ENCODE measurements around the gene MAPKBP1. TPM values are rescaled to one million over a fixed set of nuclear protein-coding genes. Genes with fewer than 3 reads are reported as not detected.
"Not testable (repeated sequence)": the region's sequence is repeated elsewhere in the genome, so short reads cannot be mapped to it uniquely, and the experiment has no call there.

The MAPKBP1 gene, protein sequence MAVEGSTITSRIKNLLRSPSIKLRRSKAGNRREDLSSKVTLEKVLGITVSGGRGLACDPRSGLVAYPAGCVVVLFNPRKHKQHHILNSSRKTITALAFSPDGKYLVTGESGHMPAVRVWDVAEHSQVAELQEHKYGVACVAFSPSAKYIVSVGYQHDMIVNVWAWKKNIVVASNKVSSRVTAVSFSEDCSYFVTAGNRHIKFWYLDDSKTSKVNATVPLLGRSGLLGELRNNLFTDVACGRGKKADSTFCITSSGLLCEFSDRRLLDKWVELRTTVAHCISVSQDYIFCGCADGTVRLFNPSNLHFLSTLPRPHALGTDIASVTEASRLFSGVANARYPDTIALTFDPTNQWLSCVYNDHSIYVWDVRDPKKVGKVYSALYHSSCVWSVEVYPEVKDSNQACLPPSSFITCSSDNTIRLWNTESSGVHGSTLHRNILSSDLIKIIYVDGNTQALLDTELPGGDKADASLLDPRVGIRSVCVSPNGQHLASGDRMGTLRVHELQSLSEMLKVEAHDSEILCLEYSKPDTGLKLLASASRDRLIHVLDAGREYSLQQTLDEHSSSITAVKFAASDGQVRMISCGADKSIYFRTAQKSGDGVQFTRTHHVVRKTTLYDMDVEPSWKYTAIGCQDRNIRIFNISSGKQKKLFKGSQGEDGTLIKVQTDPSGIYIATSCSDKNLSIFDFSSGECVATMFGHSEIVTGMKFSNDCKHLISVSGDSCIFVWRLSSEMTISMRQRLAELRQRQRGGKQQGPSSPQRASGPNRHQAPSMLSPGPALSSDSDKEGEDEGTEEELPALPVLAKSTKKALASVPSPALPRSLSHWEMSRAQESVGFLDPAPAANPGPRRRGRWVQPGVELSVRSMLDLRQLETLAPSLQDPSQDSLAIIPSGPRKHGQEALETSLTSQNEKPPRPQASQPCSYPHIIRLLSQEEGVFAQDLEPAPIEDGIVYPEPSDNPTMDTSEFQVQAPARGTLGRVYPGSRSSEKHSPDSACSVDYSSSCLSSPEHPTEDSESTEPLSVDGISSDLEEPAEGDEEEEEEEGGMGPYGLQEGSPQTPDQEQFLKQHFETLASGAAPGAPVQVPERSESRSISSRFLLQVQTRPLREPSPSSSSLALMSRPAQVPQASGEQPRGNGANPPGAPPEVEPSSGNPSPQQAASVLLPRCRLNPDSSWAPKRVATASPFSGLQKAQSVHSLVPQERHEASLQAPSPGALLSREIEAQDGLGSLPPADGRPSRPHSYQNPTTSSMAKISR (N-terminal part only)
- 10.9 and 14.5 TPM in 2 replicates for total RNA-seq (2014; rRNA removed; shearing (Covaris generic))

DNA sequence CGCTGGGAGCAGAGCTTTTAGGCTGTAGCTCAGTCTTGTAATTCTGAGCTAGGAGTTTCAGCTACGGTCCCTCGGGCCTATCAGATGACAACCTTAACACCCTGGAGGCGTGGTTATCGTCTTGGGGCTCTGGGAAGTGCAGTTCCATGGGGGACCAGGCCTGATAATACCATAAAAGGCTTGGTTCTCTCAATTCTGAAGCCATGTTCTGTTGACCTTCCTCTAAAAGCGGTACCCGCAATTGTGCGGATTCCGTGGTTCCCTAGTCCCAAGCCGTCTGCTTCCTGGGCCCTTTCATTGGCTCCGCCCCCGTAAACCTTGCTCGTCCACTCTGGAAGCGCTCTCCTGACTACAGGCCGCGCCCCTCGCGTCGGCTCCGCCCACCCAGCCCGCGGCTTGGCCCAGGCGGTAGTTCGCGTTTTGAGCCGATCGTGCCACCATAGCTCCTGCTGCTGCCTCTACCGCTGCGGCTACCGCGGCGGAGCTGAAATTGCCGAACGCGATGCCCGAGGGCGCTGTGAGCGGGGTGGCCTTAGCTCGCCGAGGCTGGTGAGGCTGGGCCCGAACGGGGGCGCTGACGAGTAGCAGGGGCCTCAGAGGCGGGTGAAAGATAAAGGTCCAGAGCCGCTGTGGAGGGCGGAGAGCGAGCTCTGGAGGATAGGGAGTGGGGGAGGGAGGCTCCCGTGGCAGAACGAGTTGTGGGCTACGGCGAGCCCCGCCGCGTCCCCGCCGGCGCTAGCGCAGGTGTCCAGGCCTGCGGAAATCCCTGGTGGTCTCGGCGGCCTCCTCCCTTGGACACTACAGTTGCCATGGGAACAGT lies at the start of gene MAPKBP1:
MAPKBP1 (plus strand) TSS at position 423 of the 820 bp plus-strand sequence. CDS start 792 bp downstream, outside the sequence.
- H3K36me3 ChIP-seq, result no peaks in the 10 kb centered on the region
- no peaks in the 10 kb centered on the region for H3K9me3 ChIP-seq (replicated peaks)
- H3K4me3 ChIP-seq, result peak within 1 kb of the TSS; percentile 64
- peak; percentile 98 to 99 for DNase-seq
- H3K4me1 ChIP-seq, result peaks cover 24% of the 10 kb centered on the region
- peak within 1 kb of the TSS; percentile 28 for H3K27ac ChIP-seq
- H3K27me3 ChIP-seq, result no peaks in the 10 kb centered on the region

DNA sequence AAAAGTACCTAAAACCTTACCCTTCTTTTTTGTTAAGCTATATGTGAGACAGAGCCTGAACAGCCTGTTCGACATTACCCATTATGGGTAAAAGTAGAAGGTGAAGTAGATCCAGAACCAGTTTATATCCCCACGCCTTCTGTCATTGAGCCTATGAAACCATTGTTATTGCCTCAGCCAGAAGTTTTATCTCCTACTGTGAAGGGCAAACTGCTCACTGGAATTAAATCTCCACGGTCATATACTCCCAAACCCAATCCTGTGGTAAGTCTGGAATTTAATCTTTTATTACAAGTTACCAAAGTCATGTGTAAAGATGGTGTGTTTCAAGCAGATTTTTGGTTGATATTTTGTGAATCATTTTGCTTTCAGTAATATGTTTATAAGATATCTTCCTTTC lies 47.1 kb upstream of the MAPKBP1 start:
- no peak overlapping the region for H3K27ac ChIP-seq
- no peak overlapping the region for H3K4me3 ChIP-seq
- no peaks in the 10 kb centered on the region for H3K4me1 ChIP-seq
- DNase-seq, result no peak
- no peaks in the 10 kb centered on the region for H3K9me3 ChIP-seq (replicated peaks)
- H3K27me3 ChIP-seq, result no peaks in the 10 kb centered on the region
- peaks cover 24% of the 10 kb centered on the region for H3K36me3 ChIP-seq

DNA sequence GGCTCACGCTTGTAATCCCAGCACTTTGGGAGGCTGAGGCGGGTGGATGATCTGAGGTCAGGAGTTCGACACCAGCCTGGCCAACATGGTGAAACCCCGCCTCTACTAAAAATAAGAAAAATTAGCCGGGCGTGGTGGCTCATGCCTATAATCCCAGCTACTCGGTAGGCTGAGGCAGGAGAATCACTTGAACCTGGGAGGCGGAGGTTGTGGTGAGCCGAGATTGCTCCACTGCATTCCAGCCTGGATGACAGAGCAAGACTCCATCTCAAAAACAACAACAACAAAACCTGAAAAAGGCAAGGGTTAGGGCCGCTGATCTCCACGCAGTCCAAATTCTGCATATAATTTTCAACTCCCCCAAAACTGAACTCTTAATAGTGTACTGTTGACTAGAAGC lies 46.2 kb upstream of the MAPKBP1 start:
- DNase-seq; H3K27me3 ChIP-seq; H3K27ac ChIP-seq; H3K4me3 ChIP-seq; H3K4me1 ChIP-seq; H3K9me3 ChIP-seq (replicated peaks): not testable (repeated sequence)
- peaks cover 24% of the 10 kb centered on the region for H3K36me3 ChIP-seq

DNA sequence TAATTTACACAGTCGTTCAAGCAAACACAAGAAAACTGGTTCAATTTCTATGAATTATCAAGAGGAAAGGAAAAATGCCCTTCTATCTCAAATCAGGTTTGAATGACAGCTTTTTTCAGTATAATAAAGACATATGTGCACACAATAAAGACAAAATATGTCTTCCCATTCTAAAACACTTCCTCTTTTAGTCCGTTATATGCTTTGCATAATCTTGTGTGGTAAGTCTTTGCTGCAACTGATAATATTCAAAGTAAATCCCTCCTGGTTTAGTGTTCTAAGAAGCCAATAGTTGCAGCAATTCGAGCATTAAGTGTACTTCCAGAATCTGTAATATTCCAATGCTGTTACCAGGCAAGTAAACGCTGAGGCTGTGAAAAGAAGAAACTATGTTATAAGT lies 43.7 kb upstream of the MAPKBP1 start:
- DNase-seq, result no peak
- no peaks in the 10 kb centered on the region for H3K4me1 ChIP-seq
- no peak overlapping the region for H3K4me3 ChIP-seq
- H3K27me3 ChIP-seq, result no peaks in the 10 kb centered on the region
- no peak overlapping the region for H3K27ac ChIP-seq
- peaks cover 31% of the 10 kb centered on the region for H3K36me3 ChIP-seq
- no peaks in the 10 kb centered on the region for H3K9me3 ChIP-seq (replicated peaks)

DNA sequence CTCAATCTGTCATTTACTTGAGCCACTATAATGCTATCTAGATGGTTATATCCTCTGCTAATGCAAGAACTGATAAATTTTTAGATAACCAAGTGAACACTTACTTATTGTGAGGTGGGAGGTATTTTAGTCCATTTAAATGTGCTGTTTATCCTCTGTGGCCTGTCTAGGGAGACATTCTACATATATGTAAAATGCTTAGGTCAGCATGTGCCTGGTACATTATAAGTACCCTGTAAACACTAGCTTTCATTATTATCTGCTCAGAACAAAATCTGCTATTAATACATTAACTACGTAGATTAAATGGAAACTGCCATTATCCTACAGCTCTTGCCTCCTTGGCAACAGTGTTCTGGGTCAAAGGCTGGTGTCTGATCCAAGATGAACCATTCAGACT lies 41.8 kb upstream of the MAPKBP1 start:
- no peaks in the 10 kb centered on the region for H3K9me3 ChIP-seq (replicated peaks)
- H3K4me3 ChIP-seq, result no peak overlapping the region
- DNase-seq, result no peak
- H3K36me3 ChIP-seq, result peaks cover 40% of the 10 kb centered on the region
- no peaks in the 10 kb centered on the region for H3K27me3 ChIP-seq
- H3K27ac ChIP-seq, result no peak overlapping the region
- no peaks in the 10 kb centered on the region for H3K4me1 ChIP-seq

DNA sequence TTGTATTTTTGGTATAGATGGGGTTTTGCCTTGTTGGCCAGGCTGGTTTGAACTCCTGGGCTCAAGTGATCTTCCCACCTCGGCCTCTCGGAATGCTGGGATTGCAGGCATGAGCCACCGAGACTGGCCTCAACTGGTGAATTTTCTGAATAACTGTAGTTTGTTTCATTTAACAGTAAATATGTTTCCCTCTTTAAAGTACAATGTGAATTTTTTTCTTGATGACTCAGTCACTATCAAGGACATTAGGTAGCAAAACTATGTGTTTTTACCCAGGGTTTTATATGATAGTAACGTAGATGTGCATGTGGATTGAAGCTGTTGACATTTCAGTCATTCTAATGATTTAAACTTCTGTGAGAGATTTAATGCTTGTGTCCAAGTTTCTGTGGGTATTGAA lies 40.2 kb upstream of the MAPKBP1 start:
- peaks cover 43% of the 10 kb centered on the region for H3K36me3 ChIP-seq
- no peak for DNase-seq

DNA sequence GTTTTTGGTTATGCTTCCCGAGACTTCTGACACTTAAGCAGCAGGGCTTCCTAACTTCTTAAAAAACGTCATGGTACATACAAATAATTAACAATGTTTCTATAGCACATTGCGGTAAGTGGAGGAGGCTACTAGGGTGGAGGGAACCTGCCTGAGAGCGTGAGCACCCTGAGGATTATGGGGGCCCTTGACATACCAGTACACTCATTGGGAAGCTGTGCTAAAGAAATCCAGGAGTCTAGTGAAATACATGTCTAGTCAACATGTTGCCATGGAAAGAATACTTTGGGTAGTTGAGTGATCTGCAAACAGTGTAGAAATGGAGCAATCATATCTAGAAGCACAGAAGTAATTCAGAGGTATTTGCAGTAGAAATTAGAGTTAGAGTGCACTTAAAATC lies 39.2 kb upstream of the MAPKBP1 start:
- Histone ChIP-seq H3K27ac (no peak overlapping the region), H3K27me3 (no peaks in the 10 kb centered on the region), H3K4me3 (no peak overlapping the region), H3K4me1 (no peaks in the 10 kb centered on the region), H3K36me3 (peaks cover 43% of the 10 kb centered on the region), H3K9me3 (replicated peaks) (no peaks in the 10 kb centered on the region)
- no peak for DNase-seq

More for the DNA sequence above, 40.2 kb upstream of the MAPKBP1 start:
- Histone ChIP-seq H3K4me1 (no peaks in the 10 kb centered on the region), H3K4me3 (no peak overlapping the region), H3K27me3 (no peaks in the 10 kb centered on the region), H3K27ac (no peak overlapping the region), H3K9me3 (replicated peaks) (no peaks in the 10 kb centered on the region)

DNA sequence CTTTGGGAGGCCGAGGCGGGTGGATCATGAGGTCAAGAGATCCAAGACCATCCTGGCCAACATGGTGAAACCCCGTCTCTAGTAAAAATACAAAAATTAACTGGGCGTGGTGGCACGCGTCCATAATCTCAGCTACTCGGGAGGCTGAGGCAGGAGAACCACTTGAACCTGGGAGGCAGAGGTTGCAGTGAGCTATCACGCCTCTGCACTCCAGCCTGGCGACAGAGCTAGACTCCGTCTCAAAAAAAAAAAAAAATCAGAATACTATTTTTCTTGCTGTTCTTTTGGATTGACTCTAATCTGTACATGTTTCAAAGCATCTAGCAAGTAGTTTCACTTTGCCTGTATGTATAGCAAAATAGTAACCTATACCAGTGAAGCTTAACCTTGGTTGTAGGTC lies 38.8 kb upstream of the MAPKBP1 start:
- H3K4me1 ChIP-seq; H3K9me3 ChIP-seq (replicated peaks); H3K4me3 ChIP-seq; H3K27ac ChIP-seq; H3K27me3 ChIP-seq; DNase-seq: not testable (repeated sequence)
- H3K36me3 ChIP-seq, result peaks cover 41% of the 10 kb centered on the region

DNA sequence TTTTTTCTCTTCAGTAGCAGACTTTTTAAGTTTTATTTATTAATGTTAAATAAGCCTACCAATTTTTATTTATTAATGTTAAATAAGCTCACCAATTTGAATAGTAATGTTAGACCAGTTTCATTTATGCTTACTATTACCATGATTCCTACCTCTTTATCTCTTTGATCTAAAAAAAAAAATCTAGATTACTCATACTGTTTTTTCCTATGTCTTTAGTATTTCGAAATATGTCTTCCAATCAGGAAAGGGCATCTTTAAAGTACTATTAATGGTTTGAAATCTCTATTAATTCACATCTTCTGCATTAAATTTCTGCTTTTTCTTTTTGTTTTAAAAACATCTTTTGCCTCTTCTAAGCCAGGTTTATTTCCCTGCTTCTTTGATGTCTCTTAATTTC lies 27.5 kb upstream of the MAPKBP1 start:
- no peaks in the 10 kb centered on the region for H3K9me3 ChIP-seq (replicated peaks)
- H3K4me3 ChIP-seq, result no peak overlapping the region
- H3K36me3 ChIP-seq, result peaks cover 29% of the 10 kb centered on the region
- no peaks in the 10 kb centered on the region; the same call in 1 of the 2 replicates for H3K4me1 ChIP-seq
- DNase-seq, result no peak
- no peaks in the 10 kb centered on the region for H3K27me3 ChIP-seq
- H3K27ac ChIP-seq, result no peak overlapping the region

DNA sequence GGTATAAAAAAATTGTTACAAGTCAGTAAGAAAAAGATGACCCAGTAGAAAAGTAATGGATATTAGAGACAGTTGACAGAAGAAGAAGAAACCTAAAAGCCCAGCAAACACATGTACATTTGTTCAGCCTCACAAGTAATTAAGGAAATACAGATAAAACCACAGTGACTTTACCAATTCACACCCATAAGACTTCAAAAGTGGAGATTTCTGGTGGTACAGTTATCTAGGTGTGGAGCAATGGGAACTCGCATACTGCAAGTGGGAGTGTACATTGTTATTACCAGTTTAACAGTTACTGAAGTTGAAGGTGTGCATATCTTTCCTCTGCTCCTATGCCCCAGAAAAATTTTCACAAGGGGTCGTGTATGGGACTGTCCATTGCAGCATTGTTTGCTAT lies 18.1 kb upstream of the MAPKBP1 start:
- H3K27ac ChIP-seq, result no peak overlapping the region
- no peaks in the 10 kb centered on the region for H3K4me1 ChIP-seq
- H3K9me3 ChIP-seq (replicated peaks), result no peaks in the 10 kb centered on the region
- peaks cover 49% of the 10 kb centered on the region for H3K36me3 ChIP-seq
- H3K4me3 ChIP-seq, result no peak overlapping the region
- H3K27me3 ChIP-seq, result no peaks in the 10 kb centered on the region
- no peak for DNase-seq

DNA sequence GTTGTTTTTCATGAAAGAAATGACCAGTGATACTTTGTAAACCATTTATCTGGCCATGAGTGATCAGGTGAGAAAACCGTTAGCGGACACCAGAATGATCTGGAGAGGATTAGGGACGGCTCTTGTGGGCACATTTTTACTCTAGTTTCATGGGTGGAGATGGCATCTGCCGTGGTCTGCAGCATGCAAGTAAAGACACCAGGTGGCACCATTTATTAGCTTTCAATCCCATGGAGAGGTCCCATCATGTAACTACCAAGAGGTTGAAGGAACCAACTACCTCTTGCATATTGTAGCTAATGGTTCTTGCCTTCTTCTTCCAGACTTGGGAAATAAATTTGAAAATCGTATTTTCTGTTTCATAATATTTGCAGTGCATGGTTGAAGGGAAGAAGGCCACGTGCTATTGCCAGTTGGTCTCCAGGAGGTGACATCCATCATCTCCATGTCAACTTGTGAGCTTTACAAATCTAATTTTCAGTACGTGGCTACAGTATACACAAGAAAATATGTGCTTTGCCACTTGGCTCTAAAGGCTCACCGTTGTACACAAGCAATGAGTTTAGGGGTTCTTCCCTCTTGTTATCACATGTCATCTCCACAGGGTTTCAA lies 1.5 kb upstream of the MAPKBP1 start:
- DNase-seq, result peak; percentile 56 to 83
- H3K4me3 ChIP-seq, result no peak overlapping the region

DNA sequence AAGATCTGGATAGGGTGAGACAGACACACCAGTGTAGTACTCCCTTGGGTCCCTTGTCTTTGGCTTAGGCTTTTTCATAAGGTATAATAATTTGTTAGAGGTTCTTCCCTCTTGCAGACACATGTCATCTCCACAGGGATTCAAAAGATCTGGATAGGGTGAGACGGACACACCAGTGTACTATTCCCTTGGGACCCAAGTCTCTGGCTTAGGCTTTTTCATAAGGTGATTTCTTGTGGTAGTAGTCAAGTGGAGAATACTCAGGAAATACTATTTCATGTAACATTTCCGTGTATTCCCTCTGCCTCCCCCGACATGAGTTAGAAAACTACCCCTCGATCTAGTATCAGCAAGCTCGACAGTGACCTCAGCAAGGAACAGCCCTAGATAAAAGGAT lies 954 bp upstream of the MAPKBP1 start:
- Histone ChIP-seq H3K36me3 (no peaks in the 10 kb centered on the region; the same call in 1 of the 2 replicates), H3K9me3 (replicated peaks) (no peaks in the 10 kb centered on the region), H3K27ac (peak overlapping the region; percentile 28; the same call in 1 of the 2 replicates), H3K27me3 (no peaks in the 10 kb centered on the region), H3K4me1 (peaks cover 19% of the 10 kb centered on the region), H3K4me3 (peak overlapping the region; percentile 64)
- DNase-seq, result no peak

More for the DNA sequence above, 1.5 kb upstream of the MAPKBP1 start:
- Histone ChIP-seq H3K9me3 (replicated peaks) (no peaks in the 10 kb centered on the region), H3K36me3 (no peaks in the 10 kb centered on the region; the same call in 1 of the 2 replicates), H3K27ac (no peak overlapping the region), H3K27me3 (no peaks in the 10 kb centered on the region), H3K4me1 (peaks cover 19% of the 10 kb centered on the region)

DNA sequence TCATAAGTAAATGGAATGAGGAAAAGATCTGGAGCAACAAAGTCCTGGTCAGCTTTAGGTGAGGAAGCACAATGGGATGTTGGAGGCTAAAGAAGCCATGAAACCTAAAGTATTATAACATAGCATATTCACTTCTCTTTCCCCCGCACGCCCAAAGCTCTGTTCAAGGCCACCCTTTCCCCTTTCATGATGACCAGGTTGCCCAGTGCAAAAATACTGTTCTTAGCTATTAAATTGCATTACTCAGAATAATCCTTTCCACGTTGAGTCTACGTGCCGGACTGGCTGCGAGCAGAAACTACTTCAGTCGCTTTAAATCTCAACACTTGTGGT lies 589 bp upstream of the MAPKBP1 start:
- H3K9me3 ChIP-seq (replicated peaks), result no peaks in the 10 kb centered on the region
- peaks cover 19% of the 10 kb centered on the region for H3K4me1 ChIP-seq
- H3K4me3 ChIP-seq, result peak overlapping the region; percentile 64
- DNase-seq, result no peak
- no peaks in the 10 kb centered on the region for H3K36me3 ChIP-seq
- H3K27ac ChIP-seq, result peak overlapping the region; percentile 28; the same call in 1 of the 2 replicates
- H3K27me3 ChIP-seq, result no peaks in the 10 kb centered on the region

Data from SJCRH30 (cell line).